ENCODE data around the gene PSMG4.

- TF ChIP-seq MYC (IDR thresholded peaks at IDR 0.05; ENCODE audit: borderline replicate concordance, low read length) (no peak), CTCF (IDR thresholded peaks at IDR 0.05) (no peak), CHD2 (IDR thresholded peaks at IDR 0.05; ENCODE audit: low read length, partially characterized antibody) (no peak), REST (IDR thresholded peaks at IDR 0.05) (no peak), RAD21 (conservative IDR thresholded peaks at IDR 0.05 in 1 of 2, IDR thresholded peaks at IDR 0.05 in 1 of 2) (no peak), POLR2A (IDR thresholded peaks at IDR 0.05; ENCODE audit: low read length) (no peak), JUNB (IDR thresholded peaks at IDR 0.05) (no peak), NFE2L2 (conservative IDR thresholded peaks at IDR 0.05; ENCODE audit: low read length) (no peak)
These were observed 28.4 kb upstream of the PSMG4 start for GRCh38 chr6:3230256-3230882.

Data from A549 (cell line).